GM19324 (cell line): ENCODE data around the gene SUOX.
A peak's percentile ranks its signal among the peaks of the same experiment; 100 is the strongest.
"Not testable (repeated sequence)": the region's sequence is repeated elsewhere in the genome, so short reads cannot be mapped to it uniquely, and the experiment has no call there.

Experiments used
- ATAC-seq: cut with Tn5 transposase; IDR thresholded peaks from one replicate; pipeline ENCODE4 v1.9.1; 2021; ENCODE audit warnings: mild to moderate bottlenecking, moderate library complexity; ENCODE audit not compliant: unreplicated experiment, low FRiP score

Gene SUOX

GRCh38 chr12:56017181-56017580 lies 20.1 kb downstream of the SUOX start:
- ATAC-seq: no peak

- no peak for ATAC-seq
These were observed 21.3 kb downstream of the SUOX start for GRCh38 chr12:56018356-56018755.

GRCh38 chr12:56020423-56021184 lies 23.5 kb downstream of the SUOX start, which contains the start of gene IKZF4:
IKZF4 (plus strand) TSS chr12:56021043; CDS start chr12:56021494, 451 bp downstream.
- no peak for ATAC-seq

GRCh38 chr12:56021889-56022497 lies 24.9 kb downstream of the SUOX start:
- ATAC-seq: no peak

- no peak for ATAC-seq
These were observed 31.6 kb downstream of the SUOX start for GRCh38 chr12:56028511-56029165.

- ATAC-seq: no peak
These were observed 32.1 kb downstream of the SUOX start for GRCh38 chr12:56029166-56029519.

- ATAC-seq: no peak
These were observed 32.7 kb downstream of the SUOX start for GRCh38 chr12:56029666-56030293.

GRCh38 chr12:56031987-56032386 lies 34.9 kb downstream of the SUOX start:
- no peak for ATAC-seq

- ATAC-seq: no peak
These were observed 37.7 kb downstream of the SUOX start for GRCh38 chr12:56034586-56035332.

GRCh38 chr12:56037161-56037560 lies 40.1 kb downstream of the SUOX start:
- no peak for ATAC-seq

GRCh38 chr12:56038022-56038655 lies 41.1 kb downstream of the SUOX start:
- ATAC-seq: no peak

GRCh38 chr12:56040151-56040550 lies 43.1 kb downstream of the SUOX start:
- no peak for ATAC-seq

GRCh38 chr12:56040963-56041551 lies 44.0 kb downstream of the SUOX start:
- ATAC-seq: no peak

GRCh38 chr12:56041552-56042429 lies 44.7 kb downstream of the SUOX start, which contains the start of gene RPS26:
RPS26 (plus strand) TSS chr12:56041918; CDS start chr12:56042167, 249 bp downstream.
- peak; percentile 95 for ATAC-seq

GRCh38 chr12:56042430-56042813 lies 45.3 kb downstream of the SUOX start:
- not testable (repeated sequence) for ATAC-seq

GRCh38 chr12:56042843-56043242 lies 45.8 kb downstream of the SUOX start:
- ATAC-seq: no peak

GRCh38 chr12:56046027-56046780 lies 49.1 kb downstream of the SUOX start:
- no peak for ATAC-seq

- no peak for ATAC-seq
These were observed 56.4 kb downstream of the SUOX start for GRCh38 chr12:56053407-56053893.
